ENCODE data around the gene DZIP1L.
"Not testable (repeated sequence)": the region's sequence is repeated elsewhere in the genome, so short reads cannot be mapped to it uniquely, and the experiment has no call there.

The DZIP1L gene

GRCh38 chr3:138113326-138113725 lies 2.1 kb downstream of the DZIP1L start:
- no peak for DNase-seq (ENCODE audit: low spot score)

- DNase-seq (ENCODE audit: low spot score): no peak
Observed at GRCh38 chr3:138112362-138112761, 3.0 kb downstream of the DZIP1L start.

GRCh38 chr3:138105598-138105997 lies 9.8 kb downstream of the DZIP1L start:
- DNase-seq (ENCODE audit: low spot score): no peak

GRCh38 chr3:138103466-138103865 lies 11.9 kb downstream of the DZIP1L start:
- no peak for DNase-seq (ENCODE audit: low spot score)

GRCh38 chr3:138101351-138101940 lies 14.0 kb downstream of the DZIP1L start:
- DNase-seq (ENCODE audit: low spot score): not testable (repeated sequence)

GRCh38 chr3:138099417-138099816 lies 16.0 kb downstream of the DZIP1L start:
- DNase-seq (ENCODE audit: low spot score): no peak

GRCh38 chr3:138097192-138098172 lies 17.9 kb downstream of the DZIP1L start:
- no peak for DNase-seq (ENCODE audit: low spot score)

GRCh38 chr3:138093721-138094120 lies 21.7 kb downstream of the DZIP1L start:
- DNase-seq (ENCODE audit: low spot score): no peak

GRCh38 chr3:138092023-138092422 lies 23.4 kb downstream of the DZIP1L start:
- DNase-seq (ENCODE audit: low spot score): no peak

- DNase-seq (ENCODE audit: low spot score): no peak
Observed at GRCh38 chr3:138089091-138089490, 26.3 kb downstream of the DZIP1L start.

GRCh38 chr3:138085745-138086144 lies 29.7 kb downstream of the DZIP1L start:
- DNase-seq (ENCODE audit: low spot score): not testable (repeated sequence)

GRCh38 chr3:138084196-138084595 lies 31.2 kb downstream of the DZIP1L start:
- no peak for DNase-seq (ENCODE audit: low spot score)

GRCh38 chr3:138082992-138083386 lies 32.4 kb downstream of the DZIP1L start:
- DNase-seq (ENCODE audit: low spot score): no peak

GRCh38 chr3:138082085-138082991 lies 33.1 kb downstream of the DZIP1L start:
- DNase-seq (ENCODE audit: low spot score): no peak

GRCh38 chr3:138081371-138082084 lies 33.9 kb downstream of the DZIP1L start:
- no peak for DNase-seq (ENCODE audit: low spot score)

- no peak for DNase-seq (ENCODE audit: low spot score)
Observed at GRCh38 chr3:138079901-138080300, 35.5 kb downstream of the DZIP1L start.

- DNase-seq (ENCODE audit: low spot score): no peak
Observed at GRCh38 chr3:138078901-138079344, 36.5 kb downstream of the DZIP1L start.

GRCh38 chr3:138078096-138078495 lies 37.3 kb downstream of the DZIP1L start:
- no peak for DNase-seq (ENCODE audit: low spot score)

GRCh38 chr3:138072796-138073195 lies 42.6 kb downstream of the DZIP1L start:
- no peak for DNase-seq (ENCODE audit: low spot score)

GRCh38 chr3:138070006-138070405 lies 45.4 kb downstream of the DZIP1L start:
- no peak for DNase-seq (ENCODE audit: low spot score)

GRCh38 chr3:138068579-138069174 lies 46.7 kb downstream of the DZIP1L start:
- peak; percentile 89 for DNase-seq (ENCODE audit: low spot score)
